Osteoblast (primary cell): Measurements from ENCODE around the gene PLEKHG3. TPM values are rescaled to one million over a fixed set of nuclear protein-coding genes. Genes with fewer than 3 reads are reported as not detected.

Experiments used
- DNase-seq: peaks from one replicate; pipeline ENCODE4 v3.0.0; 2011; ENCODE audit warnings: low spot score, mixed read lengths; ENCODE audit not compliant: insufficient read length; ENCODE audit errors: missing footprints
- H2AFZ ChIP-seq: 2 replicates; pipeline ENCODE4 v1.6.0; 2011; ENCODE audit warnings: mild to moderate bottlenecking, low read length
- H3K27ac ChIP-seq: 2 replicates; pipeline ENCODE4 v1.5.1; 2011; ENCODE audit warnings: mild to moderate bottlenecking, low read depth, low read length, moderate library complexity
- H3K27me3 ChIP-seq: 2 replicates; pipeline ENCODE4 v1.6.0; 2012; ENCODE audit warnings: mild to moderate bottlenecking, control low read depth, inconsistent platforms, low read length, moderate library complexity; ENCODE audit not compliant: insufficient read depth
- H3K36me3 ChIP-seq: 2 replicates; pipeline ENCODE4 v1.5.1; 2011; ENCODE audit warnings: mild to moderate bottlenecking, low read length, control low read depth, moderate library complexity; ENCODE audit not compliant: insufficient read depth
- H3K4me1 ChIP-seq: 2 replicates; pipeline ENCODE4 v1.5.1; 2011; ENCODE audit warnings: mild to moderate bottlenecking, low read length, control low read depth, moderate library complexity; ENCODE audit not compliant: insufficient read depth
- H3K4me2 ChIP-seq: 2 replicates; pipeline ENCODE4 v1.6.0; 2011; ENCODE audit warnings: mild to moderate bottlenecking, low read length; ENCODE audit not compliant: insufficient read depth
- H3K4me3 ChIP-seq: fragments of 200-600 bp; sonication (generic); 3 replicates; pipeline ENCODE4 v1.5.1; 2012; ENCODE audit warnings: mild to moderate bottlenecking, low read length, inconsistent platforms; ENCODE audit not compliant: insufficient read depth
- H3K79me2 ChIP-seq: 2 replicates; pipeline ENCODE4 v1.6.0; 2012; ENCODE audit warnings: mild to moderate bottlenecking, low read length, control low read depth, inconsistent platforms; ENCODE audit not compliant: insufficient read depth
- H3K9me3 ChIP-seq: 2 replicates; pipeline ENCODE4 v1.5.1; 2011; ENCODE audit warnings: low read depth, low read length, control low read depth
- H4K20me1 ChIP-seq: 2 replicates; pipeline ENCODE4 v1.6.0; 2012; ENCODE audit warnings: mild to moderate bottlenecking, low read length, control low read depth; ENCODE audit not compliant: insufficient read depth
- CTCF ChIP-seq: IDR thresholded peaks from 2 replicates; pipeline ENCODE4 v1.5.1; 2011; ENCODE audit warnings: mild to moderate bottlenecking, low read depth, low read length, moderate library complexity; ENCODE audit errors: extremely low read depth
- total RNA-seq: library from RNA; depleted of rRNA; stranded (reverse); fragments of >200 nt; gene quantifications from 2 replicates; pipeline ENCODE4 v1.2.3, GENCODE V29; 2012

The PLEKHG3 gene
- total RNA-seq, 1 donor, result 5.4 TPM

- DNase-seq, result no peak
- no peak overlapping the region for H2AFZ ChIP-seq
- no peaks in the 10 kb centered on the region for H3K27me3 ChIP-seq
- H3K4me3 ChIP-seq, result no peak overlapping the region
- peaks cover 12% of the 10 kb centered on the region for H3K4me1 ChIP-seq
- H3K36me3 ChIP-seq, result no peaks in the 10 kb centered on the region
- no peaks in the 10 kb centered on the region for H4K20me1 ChIP-seq
- no peak overlapping the region for H3K27ac ChIP-seq
- no peaks in the 10 kb centered on the region for H3K79me2 ChIP-seq
- H3K9me3 ChIP-seq, result no peaks in the 10 kb centered on the region
- TF ChIP-seq CTCF, result no peak
- no peak overlapping the region for H3K4me2 ChIP-seq
Observed at GRCh38 chr14:64659366-64659765, 44.9 kb upstream of the PLEKHG3 start.

GRCh38 chr14:64663174-64663573 lies 41.0 kb upstream of the PLEKHG3 start:
- H4K20me1 ChIP-seq, result no peaks in the 10 kb centered on the region
- no peaks in the 10 kb centered on the region for H3K79me2 ChIP-seq
- H3K4me1 ChIP-seq, result peaks cover 3% of the 10 kb centered on the region
- no peaks in the 10 kb centered on the region for H3K36me3 ChIP-seq
- no peak for TF ChIP-seq CTCF
- H3K4me3 ChIP-seq, result no peak overlapping the region
- no peak for DNase-seq
- no peaks in the 10 kb centered on the region for H3K27me3 ChIP-seq
- H3K4me2 ChIP-seq, result no peak overlapping the region
- no peak overlapping the region for H3K27ac ChIP-seq
- no peak overlapping the region for H2AFZ ChIP-seq
- H3K9me3 ChIP-seq, result no peaks in the 10 kb centered on the region

GRCh38 chr14:64671591-64671990 lies 32.6 kb upstream of the PLEKHG3 start:
- H3K4me1 ChIP-seq, result no peaks in the 10 kb centered on the region
- no peaks in the 10 kb centered on the region for H3K36me3 ChIP-seq
- no peak overlapping the region for H3K4me3 ChIP-seq
- H3K4me2 ChIP-seq, result no peak overlapping the region
- H3K27me3 ChIP-seq, result peaks cover 3% of the 10 kb centered on the region
- H4K20me1 ChIP-seq, result no peaks in the 10 kb centered on the region
- no peak overlapping the region for H2AFZ ChIP-seq
- no peak for DNase-seq
- TF ChIP-seq CTCF, result peak; percentile 69
- H3K79me2 ChIP-seq, result no peaks in the 10 kb centered on the region
- no peaks in the 10 kb centered on the region for H3K9me3 ChIP-seq
- no peak overlapping the region for H3K27ac ChIP-seq

GRCh38 chr14:64673316-64673715 lies 30.9 kb upstream of the PLEKHG3 start:
- no peaks in the 10 kb centered on the region for H3K9me3 ChIP-seq
- no peak overlapping the region for H3K27ac ChIP-seq
- no peaks in the 10 kb centered on the region for H4K20me1 ChIP-seq
- TF ChIP-seq CTCF, result no peak
- no peak overlapping the region for H3K4me2 ChIP-seq
- peaks cover 3% of the 10 kb centered on the region for H3K27me3 ChIP-seq
- no peaks in the 10 kb centered on the region for H3K4me1 ChIP-seq
- no peak overlapping the region for H3K4me3 ChIP-seq
- DNase-seq, result no peak
- H3K36me3 ChIP-seq, result no peaks in the 10 kb centered on the region
- H3K79me2 ChIP-seq, result no peaks in the 10 kb centered on the region
- H2AFZ ChIP-seq, result no peak overlapping the region
